Stomach (tissue), 9 donors: ENCODE measurements around the gene OARD1. TPM values are rescaled to one million over a fixed set of nuclear protein-coding genes. Genes with fewer than 3 reads are reported as not detected.

Source experiments
- DNase-seq, 2 donors: peaks; one replicate each; pipeline versions ENCODE4 v3.0.0 to v3.0.0-alpha.2; 2013 to 2019
- H3K27ac ChIP-seq, 5 donors: fragments of 200-600 bp in 4 of 5; sonication (generic) in 4 of 5; one replicate each; pipeline ENCODE4 v1.5.1; 2013 to 2019; ENCODE audit warnings: mild to moderate bottlenecking in 1 of 5, moderate library complexity in 1 of 5
- H3K27me3 ChIP-seq, 3 donors: fragments of 200-600 bp; sonication (generic); one replicate each; pipeline ENCODE4 v1.5.1; 2017 to 2019; ENCODE audit warnings: mixed run types in 1 of 3
- H3K36me3 ChIP-seq, 4 donors: fragments of 200-600 bp; sonication (generic); 1 replicate in 3 of 4; 2 replicates in 1 of 4; pipeline ENCODE4 v1.5.1; 2016 to 2019
- H3K4me1 ChIP-seq, 4 donors: fragments of 200-600 bp; sonication (generic); one replicate each; pipeline ENCODE4 v1.5.1; 2016 to 2019
- H3K4me3 ChIP-seq, 4 donors: fragments of 200-600 bp; sonication (generic) in 3 of 4; one replicate each; pipeline ENCODE4 v1.5.1; 2016 to 2019; ENCODE audit warnings: mild to moderate bottlenecking in 1 of 4
- H3K9me3 ChIP-seq, 4 donors: fragments of 200-600 bp; sonication (generic); one replicate each; pipeline ENCODE4 v1.5.1; 2016 to 2019
- CTCF ChIP-seq, 7 experiments: fragments of 450-650 bp in 4 of 7; fragments of 200-600 bp in 3 of 7; sonication (generic) in 3 of 7; IDR thresholded peaks; one replicate each; pipeline ENCODE4 v1.5.1; 2016 to 2019; ENCODE audit warnings: antibody characterized with exemption in 7 of 7, control low read depth in 2 of 7, mild to moderate bottlenecking in 1 of 7
- EP300 ChIP-seq: sonication (generic); formaldehyde crosslinking; IDR thresholded peaks from one replicate; pipeline ENCODE4 v1.6.1; 2017; ENCODE audit warnings: antibody characterized with exemption
- POLR2A ChIP-seq, 4 donors: fragments of 450-650 bp; IDR thresholded peaks; one replicate each; pipeline ENCODE4 v1.6.1; 2016; ENCODE audit warnings: antibody characterized with exemption in 4 of 4, control low read depth in 2 of 4, mild to moderate bottlenecking in 1 of 4, moderate library complexity in 1 of 4
- POLR2AphosphoS5 ChIP-seq, 3 donors: sonication (generic); formaldehyde crosslinking; IDR thresholded peaks; one replicate each; pipeline ENCODE4 v1.6.1; 2016; ENCODE audit warnings: antibody characterized with exemption in 3 of 3
- WGBS, 5 donors: extraction: QIAGEN DNeasy Blood & Tissue Kit in 3 of 5; methylation state at CpG; one replicate each; pipeline versions ENCODE4 v1.1.5 to v1.1.7; 2013 to 2018; 5-methylcytosine and 5-hydroxymethylcytosine counted together
- intact Hi-C: fragments of 100-400 bp; cut with DNase I; formaldehyde crosslinking; loops from one replicate; pipeline ENCODE4 v1.15.1; 2023; ENCODE audit warnings: low total_unique reads
- polyA plus RNA-seq, 3 donors: library from polyadenylated mRNA; stranded (reverse); fragments of 200-250 nt; gene quantifications; one replicate each; pipeline ENCODE4 v1.2.3, GENCODE V29; 2013
- total RNA-seq, 5 donors: library from RNA; depleted of rRNA; stranded (reverse); fragments of >200 nt; gene quantifications; one replicate each; pipeline versions ENCODE4 v1.1.0 to v1.2.3, GENCODE V29; 2014 to 2016
- donor health status: healthy with polysubstance abuse.
- donor health status: Bipolar disorder and iron deficiency.
- donor health status: healthy.

Gene OARD1
- total and polyA plus RNA-seq, 8 donors = 1.2 to 69.0 (median 33.6) TPM

GRCh38 chr6:41071501-41071922, 644 bp downstream of the OARD1 start:
- Histone ChIP-seq H3K36me3 (peaks cover 0 to 32% (median 28%) of the 10 kb centered on the region in 4 donors), H3K4me3 (peak overlapping the region; percentile 81 to 94 (median 92)), H3K27me3 (no peaks in the 10 kb centered on the region), H3K27ac (peak overlapping the region; percentile 94 to 100 (median 100)), H3K4me1 (peaks cover 28 to 66% (median 45%) of the 10 kb centered on the region in 4 donors), H3K9me3 (no peaks in the 10 kb centered on the region)
- intact Hi-C loops = no loop called here
- TF ChIP-seq EP300 (no peak), POLR2AphosphoS5 (IDR thresholded peaks at IDR 0.05) (peak; percentile 83 to 93 (median 91)), CTCF (IDR thresholded peaks at IDR 0.05) (no peak), POLR2A (IDR thresholded peaks at IDR 0.05) (peak in 1 of 4 donors; percentile 24)
- 0 to 1% (median 0%) methylated on average over 16 of the region's 16 CpGs for WGBS, 5 donors
- DNase-seq = no peak

- Histone ChIP-seq H3K27ac (peak overlapping the region in 3 of 5 donors; percentile 73 to 86 (median 84)), H3K36me3 (peaks cover 0 to 51% (median 40%) of the 10 kb centered on the region in 4 donors), H3K4me1 (peaks cover 23 to 79% (median 59%) of the 10 kb centered on the region in 4 donors), H3K27me3 (no peaks in the 10 kb centered on the region), H3K9me3 (no peaks in the 10 kb centered on the region), H3K4me3 (no peak overlapping the region)
- intact Hi-C loops = no loop called here
- WGBS, 5 donors = 15 to 27% (median 26%) methylated on average over 3 of the region's 3 CpGs
- DNase-seq = peak; percentile 86 to 94
- TF ChIP-seq POLR2AphosphoS5 (IDR thresholded peaks at IDR 0.05) (peak in 1 of 3 donors; percentile 54), EP300 (no peak), CTCF (IDR thresholded peaks at IDR 0.05) (peak in 5 of 7 experiments; percentile 71 to 93 (median 84))
Observed at GRCh38 chr6:41066867-41067304, 5.3 kb downstream of the OARD1 start.

GRCh38 chr6:41065550-41066026, 6.6 kb downstream of the OARD1 start:
- no peak for TF ChIP-seq POLR2AphosphoS5 (IDR thresholded peaks at IDR 0.05)
- TF ChIP-seq CTCF (IDR thresholded peaks at IDR 0.05) = no peak
- TF ChIP-seq POLR2A (IDR thresholded peaks at IDR 0.05) = no peak
- no peak for TF ChIP-seq EP300
- H3K4me3 ChIP-seq = peak overlapping the region in 1 of 4 donors; percentile 4
- no peaks in the 10 kb centered on the region for H3K27me3 ChIP-seq
- peaks cover 0 to 59% (median 43%) of the 10 kb centered on the region in 4 donors for H3K36me3 ChIP-seq
- no peak for DNase-seq
- no peaks in the 10 kb centered on the region for H3K9me3 ChIP-seq
- peaks cover 33 to 84% (median 59%) of the 10 kb centered on the region in 4 donors for H3K4me1 ChIP-seq
- H3K27ac ChIP-seq = peak overlapping the region; percentile 68 to 87 (median 84)
- WGBS, 5 donors = 32 to 69% (median 49%) methylated on average over 2 of the region's 2 CpGs
- intact Hi-C loops = no loop called here

GRCh38 chr6:41064841-41065240, 7.3 kb downstream of the OARD1 start:
- TF ChIP-seq POLR2AphosphoS5 (IDR thresholded peaks at IDR 0.05) (peak in 2 of 3 donors; percentile 46 to 69), EP300 (no peak), POLR2A (IDR thresholded peaks at IDR 0.05) (no peak)
- no peaks in the 10 kb centered on the region for H3K9me3 ChIP-seq
- peaks cover 36 to 84% (median 60%) of the 10 kb centered on the region in 4 donors for H3K4me1 ChIP-seq
- H3K27me3 ChIP-seq = no peaks in the 10 kb centered on the region
- peaks cover 0 to 55% (median 42%) of the 10 kb centered on the region in 4 donors for H3K36me3 ChIP-seq
- WGBS, 5 donors = 26 to 61% (median 42%) methylated on average over 5 of the region's 5 CpGs
- intact Hi-C loops = no loop called here
- H3K27ac ChIP-seq = peak overlapping the region in 4 of 5 donors; percentile 73 to 87 (median 85)
- DNase-seq = peak in 1 of 2 donors; percentile 78
- no peak overlapping the region for H3K4me3 ChIP-seq

GRCh38 chr6:41063884-41064285, 8.3 kb downstream of the OARD1 start:
- 30 to 50% (median 40%) methylated on average over 2 of the region's 2 CpGs for WGBS, 5 donors
- H3K27me3 ChIP-seq = no peaks in the 10 kb centered on the region
- DNase-seq = no peak
- H3K36me3 ChIP-seq = peaks cover 0 to 45% (median 32%) of the 10 kb centered on the region in 4 donors
- peak overlapping the region; percentile 73 to 88 (median 86) for H3K27ac ChIP-seq
- TF ChIP-seq CTCF (IDR thresholded peaks at IDR 0.05) (no peak), POLR2AphosphoS5 (IDR thresholded peaks at IDR 0.05) (no peak)
- H3K4me1 ChIP-seq = peaks cover 44 to 84% (median 65%) of the 10 kb centered on the region in 4 donors
- intact Hi-C loops = no loop called here
- H3K9me3 ChIP-seq = no peaks in the 10 kb centered on the region
- H3K4me3 ChIP-seq = no peak overlapping the region
